ENCODE measurements around the gene AGMAT.
"Not testable (repeated sequence)": the region's sequence is repeated elsewhere in the genome, so short reads cannot be mapped to it uniquely, and the experiment has no call there.

The AGMAT gene

GRCh38 chr1:15610167-15610566 lies 25.3 kb upstream of the AGMAT start:
- DNase-seq: no peak

GRCh38 chr1:15609631-15610030 lies 24.8 kb upstream of the AGMAT start:
- no peak for DNase-seq

GRCh38 chr1:15605398-15606383 lies 20.8 kb upstream of the AGMAT start:
- no peak for DNase-seq

GRCh38 chr1:15604400-15604799 lies 19.5 kb upstream of the AGMAT start:
- not testable (repeated sequence) for DNase-seq

- not testable (repeated sequence) for DNase-seq
These were observed 19.1 kb upstream of the AGMAT start for GRCh38 chr1:15603966-15604282.

GRCh38 chr1:15603050-15603965 lies 18.5 kb upstream of the AGMAT start:
- peak; percentile 91 for DNase-seq

GRCh38 chr1:15598436-15598835 lies 13.6 kb upstream of the AGMAT start:
- DNase-seq: no peak

GRCh38 chr1:15595809-15596617 lies 11.2 kb upstream of the AGMAT start:
- no peak for DNase-seq

- no peak for DNase-seq
These were observed 7.4 kb upstream of the AGMAT start for GRCh38 chr1:15592285-15592684.

GRCh38 chr1:15583016-15583706 lies 1.7 kb downstream of the AGMAT start:
- DNase-seq: no peak

- no peak for DNase-seq
These were observed 5.2 kb downstream of the AGMAT start for GRCh38 chr1:15579683-15580047.

- DNase-seq: peak; percentile 54
These were observed 5.7 kb downstream of the AGMAT start for GRCh38 chr1:15578921-15579682.

- DNase-seq: peak; percentile 2
These were observed 7.2 kb downstream of the AGMAT start for GRCh38 chr1:15577691-15578090.

GRCh38 chr1:15575549-15576150 lies 9.2 kb downstream of the AGMAT start:
- no peak for DNase-seq

GRCh38 chr1:15574741-15575140 lies 10.1 kb downstream of the AGMAT start:
- DNase-seq: no peak

- no peak for DNase-seq
These were observed 11.4 kb downstream of the AGMAT start for GRCh38 chr1:15573477-15573876.

- no peak for DNase-seq
These were observed 13.6 kb downstream of the AGMAT start for GRCh38 chr1:15571266-15571665.

- DNase-seq: no peak
These were observed 14.0 kb downstream of the AGMAT start for GRCh38 chr1:15570861-15571260.

- no peak for DNase-seq
These were observed 16.3 kb downstream of the AGMAT start for GRCh38 chr1:15568387-15569073.

GRCh38 chr1:15559189-15559810 lies 25.6 kb downstream of the AGMAT start:
- no peak for DNase-seq

All from central memory CD4-positive, alpha-beta T cell (primary cell).